ENCODE results near the gene SLC25A43.
"Not testable (repeated sequence)": the region's sequence is repeated elsewhere in the genome, so short reads cannot be mapped to it uniquely, and the experiment has no call there.

Gene SLC25A43

GRCh38 chrX:119398974-119399771 lies at the start of gene SLC25A43:
SLC25A43 (plus strand) TSS chrX:119399336; CDS start chrX:119399404, 68 bp downstream.
- peak within 1 kb of the TSS; percentile 55 for H3K4me3 ChIP-seq (ENCODE audit: low read depth, low read length)

GRCh38 chrX:119359618-119360382 lies 39.3 kb upstream of the SLC25A43 start:
- H3K4me3 ChIP-seq (ENCODE audit: low read depth, low read length): no peak overlapping the region
- no peak for TF ChIP-seq CTCF (IDR thresholded peaks at IDR 0.05; ENCODE audit: low read depth, low read length)

More at GRCh38 chrX:119398974-119399771, at the start of gene SLC25A43:
- TF ChIP-seq CTCF (IDR thresholded peaks at IDR 0.05; ENCODE audit: low read depth, low read length): no peak

- not testable (repeated sequence) for H3K4me3 ChIP-seq (ENCODE audit: low read depth, low read length)
These were observed 37.7 kb upstream of the SLC25A43 start for GRCh38 chrX:119361451-119361850.

GRCh38 chrX:119362074-119362473 lies 37.1 kb upstream of the SLC25A43 start:
- not testable (repeated sequence) for H3K4me3 ChIP-seq (ENCODE audit: low read depth, low read length)

- no peak for TF ChIP-seq CTCF (IDR thresholded peaks at IDR 0.05; ENCODE audit: low read depth, low read length)
- H3K4me3 ChIP-seq (ENCODE audit: low read depth, low read length): no peak overlapping the region
These were observed 35.7 kb upstream of the SLC25A43 start for GRCh38 chrX:119363391-119363790.

- not testable (repeated sequence) for H3K4me3 ChIP-seq (ENCODE audit: low read depth, low read length)
These were observed 27.3 kb upstream of the SLC25A43 start for GRCh38 chrX:119371861-119372260.

GRCh38 chrX:119374736-119375135 lies 24.4 kb upstream of the SLC25A43 start:
- no peak overlapping the region for H3K4me3 ChIP-seq (ENCODE audit: low read depth, low read length)
- no peak for TF ChIP-seq CTCF (IDR thresholded peaks at IDR 0.05; ENCODE audit: low read depth, low read length)

GRCh38 chrX:119375561-119375960 lies 23.6 kb upstream of the SLC25A43 start:
- H3K4me3 ChIP-seq (ENCODE audit: low read depth, low read length): no peak overlapping the region
- TF ChIP-seq CTCF (IDR thresholded peaks at IDR 0.05; ENCODE audit: low read depth, low read length): no peak

Data from WI38 (cell line).